OCI-LY7 (cell line): Measurements from ENCODE around the gene GYPC.

Experiments
- EZH2phosphoT487 ChIP-seq: fragments of 200-600 bp; sonication (generic); IDR thresholded peaks from 2 replicates; pipeline ENCODE4 v1.6.1; 2018; ENCODE audit warnings: low read depth, borderline replicate concordance, mild to moderate bottlenecking, mixed run types, antibody characterized with exemption, low read length, moderate library complexity, mixed read lengths
- TF ChIP-seq, protein P1 (sequence below): fragments of 200-600 bp; sonication (generic); conservative IDR thresholded peaks from 2 replicates; pipeline ENCODE4 v1.5.1; 2014; ENCODE audit warnings: mild to moderate bottlenecking, antibody characterized with exemption, low read length, moderate library complexity, mixed read lengths

DNA sequence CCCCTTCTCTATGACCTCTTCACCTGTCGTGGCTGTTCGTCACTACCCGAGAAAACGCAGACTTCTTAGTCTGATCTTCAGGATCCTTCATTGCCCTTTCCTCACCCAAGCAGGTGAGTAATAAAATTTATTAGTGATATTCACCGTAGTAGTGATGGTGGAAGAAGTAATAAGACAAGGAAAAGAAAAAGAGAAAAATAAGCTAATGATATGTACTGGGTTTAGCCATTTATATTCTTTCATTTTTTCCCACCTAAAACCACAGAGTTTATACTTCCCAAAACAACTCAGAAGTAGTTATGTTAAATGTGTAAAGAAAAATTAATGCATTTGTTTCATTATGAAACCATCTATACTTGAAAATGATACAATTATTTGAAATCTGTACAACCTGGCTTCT, 19.7 kb downstream of the GYPC start:
- TF ChIP-seq, protein P1, sequence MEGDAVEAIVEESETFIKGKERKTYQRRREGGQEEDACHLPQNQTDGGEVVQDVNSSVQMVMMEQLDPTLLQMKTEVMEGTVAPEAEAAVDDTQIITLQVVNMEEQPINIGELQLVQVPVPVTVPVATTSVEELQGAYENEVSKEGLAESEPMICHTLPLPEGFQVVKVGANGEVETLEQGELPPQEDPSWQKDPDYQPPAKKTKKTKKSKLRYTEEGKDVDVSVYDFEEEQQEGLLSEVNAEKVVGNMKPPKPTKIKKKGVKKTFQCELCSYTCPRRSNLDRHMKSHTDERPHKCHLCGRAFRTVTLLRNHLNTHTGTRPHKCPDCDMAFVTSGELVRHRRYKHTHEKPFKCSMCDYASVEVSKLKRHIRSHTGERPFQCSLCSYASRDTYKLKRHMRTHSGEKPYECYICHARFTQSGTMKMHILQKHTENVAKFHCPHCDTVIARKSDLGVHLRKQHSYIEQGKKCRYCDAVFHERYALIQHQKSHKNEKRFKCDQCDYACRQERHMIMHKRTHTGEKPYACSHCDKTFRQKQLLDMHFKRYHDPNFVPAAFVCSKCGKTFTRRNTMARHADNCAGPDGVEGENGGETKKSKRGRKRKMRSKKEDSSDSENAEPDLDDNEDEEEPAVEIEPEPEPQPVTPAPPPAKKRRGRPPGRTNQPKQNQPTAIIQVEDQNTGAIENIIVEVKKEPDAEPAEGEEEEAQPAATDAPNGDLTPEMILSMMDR, result no peak
- no peak for TF ChIP-seq EZH2phosphoT487
